Heart left ventricle (tissue), 13 donors: ENCODE results near the gene IPP.

Experiments used
- POLR2A ChIP-seq, 2 donors: fragments of 450-650 bp; IDR thresholded peaks; one replicate each; pipeline ENCODE4 v1.6.1; 2017; ENCODE audit warnings: antibody characterized with exemption in 2 of 2, mild to moderate bottlenecking in 2 of 2, moderate library complexity in 2 of 2
- TF ChIP-seq, protein P1 (sequence below), 12 donors: fragments of 200-600 bp; sonication (generic) in 4 of 12; IDR thresholded peaks; one replicate each; pipeline versions ENCODE4 v1.5.0 to v1.8.0; 2018 to 2022; ENCODE audit warnings: antibody characterized with exemption in 12 of 12, mild to moderate bottlenecking in 5 of 12
- donor health status: ischemic (EF 13 %, LVEDD 7.1; RV severe dilation, severe dysfunction).
- donor health status: DM: no; HTN: yes; CAD: no.
- donor health status: DM: no; HTN: no; CAD: no.
- donor health status: ischemic (EF 25% LVEDD 6.9; RV normal size, moderate dysfunction).
- donor health status: ischemic (EF 25% LVEDD 5.7; RV mildly dilated, moderate dysfunction).
- donor health status: ischemic (EF 35%, LVEDD 5.7; RV mildly dilated, moderate dysfunction).
- donor health status: nonischemic (EF 11% LVEDD 7.7; RV severe dilation, severe dysfunction).
- donor health status: DM: yes; HTN: yes; CAD: no.
- donor health status: PGD.
- donor health status: ischemic (EF 29% LVEDD 5.4; RV normal size, mild dysfunction).
- donor health status: nonischemic (EF 23%, LVEDD 6.1; RV moderate dilation, normal function).

GRCh38 chr1:45721207-45721606, 29.2 kb downstream of the IPP start:
- TF ChIP-seq, protein P1, sequence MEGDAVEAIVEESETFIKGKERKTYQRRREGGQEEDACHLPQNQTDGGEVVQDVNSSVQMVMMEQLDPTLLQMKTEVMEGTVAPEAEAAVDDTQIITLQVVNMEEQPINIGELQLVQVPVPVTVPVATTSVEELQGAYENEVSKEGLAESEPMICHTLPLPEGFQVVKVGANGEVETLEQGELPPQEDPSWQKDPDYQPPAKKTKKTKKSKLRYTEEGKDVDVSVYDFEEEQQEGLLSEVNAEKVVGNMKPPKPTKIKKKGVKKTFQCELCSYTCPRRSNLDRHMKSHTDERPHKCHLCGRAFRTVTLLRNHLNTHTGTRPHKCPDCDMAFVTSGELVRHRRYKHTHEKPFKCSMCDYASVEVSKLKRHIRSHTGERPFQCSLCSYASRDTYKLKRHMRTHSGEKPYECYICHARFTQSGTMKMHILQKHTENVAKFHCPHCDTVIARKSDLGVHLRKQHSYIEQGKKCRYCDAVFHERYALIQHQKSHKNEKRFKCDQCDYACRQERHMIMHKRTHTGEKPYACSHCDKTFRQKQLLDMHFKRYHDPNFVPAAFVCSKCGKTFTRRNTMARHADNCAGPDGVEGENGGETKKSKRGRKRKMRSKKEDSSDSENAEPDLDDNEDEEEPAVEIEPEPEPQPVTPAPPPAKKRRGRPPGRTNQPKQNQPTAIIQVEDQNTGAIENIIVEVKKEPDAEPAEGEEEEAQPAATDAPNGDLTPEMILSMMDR (IDR thresholded peaks at IDR 0.05) = no peak
- no peak for TF ChIP-seq POLR2A (IDR thresholded peaks at IDR 0.05)
